ENCODE measurements around the gene CFAP251.
"Not testable (repeated sequence)": the region's sequence is repeated elsewhere in the genome, so short reads cannot be mapped to it uniquely, and the experiment has no call there.

Gene CFAP251

DNA sequence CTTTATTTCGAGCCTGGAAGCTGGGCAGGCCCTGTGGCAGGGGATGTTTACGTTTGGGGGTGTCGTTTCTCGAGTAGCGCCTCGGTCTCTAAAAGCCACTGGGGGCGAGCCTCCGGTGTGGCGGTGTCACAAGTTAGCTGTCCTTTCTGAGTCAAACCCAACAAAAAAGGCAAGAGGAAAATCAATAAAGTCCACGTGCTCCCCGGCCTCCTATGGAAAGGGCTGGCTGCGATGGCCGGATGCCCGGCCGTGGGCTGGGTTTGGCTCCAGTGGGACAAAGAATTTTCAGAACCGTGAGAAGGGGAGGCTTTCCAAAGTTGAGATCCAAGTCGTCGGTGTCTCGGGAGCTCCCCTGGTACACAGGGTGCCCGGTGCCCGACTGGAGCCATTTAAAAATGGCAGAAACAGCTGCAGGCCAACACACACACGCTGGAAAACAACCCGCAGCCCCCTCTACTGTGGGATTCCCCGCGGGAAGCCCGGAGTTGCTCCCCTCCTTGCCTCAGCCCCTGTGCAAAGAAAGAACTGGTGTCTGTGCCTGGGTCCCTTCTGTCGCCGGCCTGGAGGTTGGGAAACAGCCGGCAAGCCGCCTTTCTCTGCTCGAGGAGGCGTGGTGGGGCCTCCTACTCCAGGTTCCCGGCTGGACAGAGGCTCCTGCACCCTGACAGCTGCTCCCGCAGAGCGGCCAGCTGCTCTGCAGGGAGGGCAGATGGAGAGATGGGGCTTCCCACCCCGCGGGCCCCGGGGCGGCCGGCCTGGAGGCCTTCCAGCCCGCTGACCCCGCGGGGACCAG is 105.1 kb downstream of the CFAP251 start:
- in situ Hi-C loops (cut with MboI; ENCODE audit: low sequenced_read_pairs) = no loop called here

DNA sequence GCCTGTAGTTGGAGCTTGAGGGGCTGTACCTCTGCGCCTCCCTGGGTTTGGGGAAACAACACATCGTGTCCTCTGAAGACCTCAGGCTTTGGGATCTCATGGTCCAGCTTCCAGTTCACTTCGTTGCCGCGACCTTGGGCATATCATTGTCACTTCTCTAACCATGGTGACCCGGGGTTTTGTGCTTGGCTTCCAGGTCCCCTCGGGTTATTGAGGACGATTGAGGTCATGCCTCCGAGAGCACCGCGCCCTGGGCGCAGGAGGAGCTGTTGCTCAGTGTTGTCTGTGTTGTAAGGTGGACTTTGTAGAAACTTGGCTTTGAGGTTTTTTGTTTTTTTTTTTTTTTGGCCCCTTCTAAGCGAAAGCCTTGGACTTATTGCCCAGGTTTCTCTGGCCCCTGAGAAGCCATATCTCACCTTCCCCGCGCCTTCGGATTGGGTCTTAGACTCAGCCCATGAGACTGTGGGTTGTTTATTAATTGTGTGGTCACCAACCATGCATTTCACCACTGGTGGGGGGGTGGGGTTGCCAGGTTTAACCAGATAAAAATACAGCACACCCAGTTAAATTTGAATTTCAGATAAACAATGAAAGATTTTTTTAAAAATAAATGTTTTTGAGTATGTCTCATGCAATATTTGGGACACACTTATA is 105.9 kb downstream of the CFAP251 start:
- in situ Hi-C loops (cut with MboI; ENCODE audit: low sequenced_read_pairs) = no loop called here

DNA sequence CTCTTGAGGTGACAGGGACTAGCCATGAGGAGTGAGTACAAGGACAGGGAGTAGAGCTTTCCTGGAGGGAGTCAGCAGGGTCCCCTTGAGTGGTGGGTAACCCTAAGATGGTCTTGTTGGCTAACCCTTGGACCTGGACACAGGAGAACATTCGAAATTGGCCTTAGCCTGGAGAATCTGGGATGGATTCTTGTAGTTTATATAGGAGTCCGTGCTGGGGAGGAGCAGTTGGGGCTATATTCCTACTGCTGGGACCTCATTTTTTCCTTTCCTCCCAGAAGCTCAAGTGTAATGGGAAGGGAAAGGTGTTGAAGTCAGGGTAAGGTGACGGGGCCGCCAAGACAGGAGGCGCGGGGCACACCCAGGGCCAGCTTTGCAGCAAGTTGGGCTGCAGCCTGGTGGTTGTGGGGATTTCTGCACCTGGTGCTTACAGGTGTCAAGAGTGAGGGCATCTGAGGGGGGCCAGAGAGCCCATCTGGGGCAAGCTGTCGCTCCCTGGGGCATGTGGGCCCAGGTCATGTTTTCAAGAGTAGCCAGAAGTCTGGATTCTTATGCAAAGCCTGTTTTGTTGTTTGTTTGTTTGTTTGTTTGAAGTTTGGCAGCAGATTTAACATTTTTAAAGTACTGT is 108.4 kb downstream of the CFAP251 start:
- in situ Hi-C loops (cut with MboI; ENCODE audit: low sequenced_read_pairs) = no loop called here

DNA sequence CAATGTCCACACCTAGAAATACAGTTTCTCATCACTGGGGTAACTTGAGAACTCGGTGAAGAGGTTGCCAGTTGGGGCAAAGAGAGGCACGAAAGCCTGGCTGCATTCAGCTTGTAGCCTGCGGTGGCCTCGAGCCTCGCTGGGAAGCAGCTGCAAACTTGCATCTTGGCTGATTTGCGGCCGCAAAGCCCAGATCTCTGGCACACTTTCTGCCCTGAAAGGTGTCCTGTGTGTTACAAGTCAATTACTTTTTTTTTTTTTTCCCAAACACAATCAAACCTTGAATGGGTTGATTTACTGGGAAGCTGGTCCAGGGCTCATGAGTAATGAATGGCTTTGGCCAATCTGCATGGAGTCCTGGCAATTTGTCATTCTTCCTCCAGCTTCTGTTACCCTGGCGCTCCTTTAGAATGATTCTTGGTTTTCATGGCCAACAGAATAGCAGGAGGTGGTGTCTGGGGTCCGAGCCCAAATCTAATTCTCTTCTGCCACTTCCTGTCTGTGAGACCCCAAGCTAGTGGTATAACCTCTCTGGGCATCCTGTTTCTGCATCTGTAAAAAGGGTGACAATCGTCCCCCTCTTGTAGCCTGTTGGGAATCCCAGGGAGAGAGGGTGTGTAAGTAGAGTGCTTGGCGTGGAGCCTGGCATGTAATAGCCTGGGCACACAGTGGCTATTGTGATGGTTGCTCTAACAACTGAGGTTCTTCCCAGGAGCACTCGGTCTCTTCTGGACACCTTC is 109.9 kb downstream of the CFAP251 start:
- in situ Hi-C loops (cut with MboI; ENCODE audit: low sequenced_read_pairs) = no loop called here

DNA sequence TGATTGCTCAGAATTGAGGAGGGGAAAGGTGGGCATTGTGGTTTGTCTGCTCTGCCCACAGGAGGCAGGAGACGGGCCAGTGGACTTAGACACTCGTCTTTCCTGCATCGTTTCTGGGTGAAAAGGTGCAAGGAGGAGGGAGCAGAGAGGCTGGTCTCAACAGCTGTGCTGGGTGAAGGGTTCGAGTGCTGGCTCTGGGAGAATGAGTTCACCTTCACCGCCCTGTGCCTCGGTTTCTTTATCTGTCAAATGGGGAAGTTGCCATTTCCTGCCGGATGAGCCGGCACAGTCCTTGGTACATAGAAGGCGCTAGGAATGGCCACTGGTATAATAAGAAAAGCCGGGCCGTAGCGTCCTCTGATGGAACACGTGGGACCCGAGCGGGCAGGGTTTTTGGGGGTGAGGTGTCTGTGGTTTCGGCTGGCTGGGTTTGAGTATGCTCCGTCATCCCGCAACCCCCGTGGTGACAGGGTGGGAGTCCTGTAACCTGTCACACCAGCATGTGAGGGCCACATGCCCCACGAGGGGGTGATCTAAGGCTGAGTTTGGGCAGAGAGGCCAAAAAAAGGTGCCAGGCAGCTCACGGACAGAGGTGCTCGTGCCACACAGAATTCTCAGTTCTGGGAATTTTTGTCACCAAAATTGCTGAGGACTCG is 110.6 kb downstream of the CFAP251 start:
- in situ Hi-C loops (cut with MboI; ENCODE audit: low sequenced_read_pairs) = no loop called here

DNA sequence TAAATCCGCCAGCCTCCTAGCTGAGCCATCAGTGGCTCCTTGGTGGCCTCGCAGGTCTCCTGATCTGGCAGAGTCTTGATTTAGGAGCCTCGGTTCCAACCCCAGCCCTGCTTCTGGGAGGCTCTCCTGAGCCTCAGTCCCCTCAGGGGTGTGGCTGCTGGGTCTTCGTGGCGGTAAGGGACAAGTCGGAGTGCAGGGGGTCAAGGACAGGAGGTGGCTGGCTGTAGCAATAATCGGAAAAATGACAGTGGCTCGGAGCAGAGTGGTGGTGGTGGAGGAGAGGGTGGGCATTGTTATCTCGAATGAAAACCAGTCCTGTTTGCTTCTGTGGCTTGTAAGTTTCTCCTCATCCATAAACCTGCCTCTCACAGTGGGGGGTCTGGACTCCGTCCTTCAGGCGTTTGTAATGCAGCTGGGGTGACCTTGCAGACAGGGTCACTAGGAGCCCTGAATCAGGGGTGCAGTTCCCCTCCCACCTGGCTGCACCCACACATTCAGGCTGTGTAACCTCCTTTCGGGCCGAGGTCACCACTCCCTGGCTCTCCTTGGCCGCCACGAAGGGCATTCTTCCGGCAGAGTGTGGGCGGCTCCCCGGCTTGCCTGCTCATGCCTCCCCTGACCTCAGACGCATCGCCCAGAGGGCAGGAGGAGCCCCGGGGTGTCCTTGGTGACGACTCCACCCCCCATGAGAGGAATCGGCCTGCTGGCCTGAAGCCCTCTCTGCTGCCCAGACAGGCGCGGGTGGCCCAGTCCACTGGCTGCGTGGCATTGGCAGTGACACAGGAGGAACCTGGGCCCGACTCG is 111.4 kb downstream of the CFAP251 start:
- in situ Hi-C loops (cut with MboI; ENCODE audit: low sequenced_read_pairs) = no loop called here

DNA sequence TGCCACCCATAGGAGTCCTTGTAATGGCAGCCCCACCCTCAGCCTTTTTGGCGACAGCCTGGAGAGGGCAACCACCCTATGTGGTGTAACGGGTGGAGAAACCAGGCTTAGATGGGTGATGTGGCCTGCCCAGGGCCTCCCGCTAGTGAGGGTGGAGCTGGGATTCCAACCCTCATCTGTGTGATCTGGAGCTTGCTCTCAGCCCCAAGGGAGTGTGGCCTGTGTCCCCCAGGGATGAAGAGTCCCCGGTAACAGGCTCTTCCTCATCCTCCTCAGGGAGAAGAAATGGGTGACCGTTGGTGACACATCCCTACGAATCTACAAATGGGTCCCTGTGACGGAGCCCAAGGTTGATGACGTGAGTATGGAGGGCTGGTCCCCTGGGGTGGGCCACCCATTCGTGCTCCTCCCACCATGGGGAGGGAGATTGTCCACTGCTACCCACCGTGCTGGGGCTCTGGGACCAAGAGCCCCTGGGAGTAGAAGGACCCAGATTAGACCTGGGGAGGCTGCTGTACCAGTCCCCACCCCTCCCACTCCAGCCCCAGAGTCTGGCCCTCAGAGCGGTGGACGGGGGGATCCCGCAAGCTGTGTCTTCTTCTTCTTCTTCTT is 112.1 kb downstream of the CFAP251 start:
- in situ Hi-C loops (cut with MboI; ENCODE audit: low sequenced_read_pairs) = no loop called here

DNA sequence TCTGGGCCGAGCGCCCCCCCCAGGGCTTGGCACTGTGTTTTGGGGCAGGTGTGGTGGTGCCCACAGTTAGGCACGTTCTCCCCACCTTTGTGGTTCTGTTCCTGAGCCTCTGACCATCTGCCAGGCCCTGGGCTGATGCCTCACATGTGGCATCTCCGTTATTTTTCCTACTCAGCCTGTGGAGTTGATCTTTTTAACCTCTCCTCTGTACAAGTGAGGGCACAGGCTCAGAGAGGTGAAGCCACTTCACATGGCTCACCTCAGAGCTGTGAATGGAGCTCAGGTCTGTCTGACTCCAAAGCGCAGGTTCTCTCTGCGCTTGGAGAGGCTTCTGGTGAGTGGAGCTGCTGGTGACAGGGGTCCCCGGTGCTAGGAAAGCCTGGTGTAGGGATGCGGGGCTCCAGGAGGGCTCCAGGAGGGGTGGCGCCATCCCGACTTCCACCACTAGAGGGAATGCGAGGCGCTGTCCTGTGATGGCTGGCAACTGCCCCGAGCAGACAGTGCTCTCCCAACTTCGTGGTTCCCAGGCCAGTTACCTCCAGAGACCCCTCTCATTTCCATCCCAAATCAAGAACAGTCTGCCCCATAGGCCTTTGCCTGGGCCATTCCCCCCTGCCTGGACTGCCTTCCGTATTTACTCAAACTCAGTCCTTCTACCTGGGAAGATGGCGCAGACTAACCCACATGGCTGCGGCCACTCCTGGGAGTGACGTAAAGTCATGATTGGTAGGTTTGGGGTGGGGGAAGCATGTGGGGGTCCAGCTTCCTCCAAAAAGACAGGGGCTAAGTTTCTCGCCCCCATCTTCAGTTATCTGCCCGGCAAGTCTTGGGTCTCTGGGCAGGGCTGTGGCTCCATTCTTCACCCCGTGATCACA is 113.2 kb downstream of the CFAP251 start:
- in situ Hi-C loops (cut with MboI; ENCODE audit: low sequenced_read_pairs) = no loop called here

DNA sequence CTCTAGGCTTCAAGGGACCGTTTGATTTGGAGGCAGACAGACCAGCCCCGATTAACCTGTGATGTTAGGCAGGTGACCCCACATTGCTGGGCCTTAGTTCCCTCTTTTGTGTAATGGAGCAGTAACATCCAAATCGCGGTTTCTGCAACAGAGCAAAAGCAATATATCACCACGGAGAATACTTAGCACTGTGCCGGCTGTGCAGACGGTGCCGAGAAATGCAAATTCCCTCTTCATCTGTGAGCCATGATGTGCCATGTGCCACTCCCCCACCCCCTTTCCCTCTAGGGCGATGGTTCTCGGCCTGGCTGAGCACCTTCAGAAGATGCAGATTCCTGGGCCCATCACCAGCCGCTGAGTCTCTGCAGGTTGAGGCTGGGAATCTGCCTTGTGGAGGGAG is 114.2 kb downstream of the CFAP251 start:
- in situ Hi-C loops (cut with MboI; ENCODE audit: low sequenced_read_pairs) = no loop called here

DNA sequence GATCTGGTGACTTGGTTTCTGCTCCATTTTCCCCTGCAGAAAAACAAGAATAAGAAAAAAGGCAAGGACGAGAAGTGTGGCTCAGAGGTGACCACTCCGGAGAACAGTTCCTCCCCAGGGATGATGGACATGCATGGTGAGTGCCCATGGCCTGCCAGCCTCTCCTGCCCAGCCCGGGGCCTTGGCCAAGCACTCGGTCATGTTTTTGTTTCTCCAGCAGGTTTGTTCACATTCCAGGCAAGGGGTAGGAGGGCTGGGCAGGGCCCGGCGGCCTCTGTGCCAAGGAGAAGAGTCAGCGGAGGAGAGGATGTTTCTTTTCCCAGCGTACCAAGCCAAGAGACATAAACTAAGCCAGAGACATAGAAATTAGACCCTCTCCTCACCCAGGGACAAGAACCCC is 116.9 kb downstream of the CFAP251 start:
- in situ Hi-C loops (cut with MboI; ENCODE audit: low sequenced_read_pairs) = no loop called here

DNA sequence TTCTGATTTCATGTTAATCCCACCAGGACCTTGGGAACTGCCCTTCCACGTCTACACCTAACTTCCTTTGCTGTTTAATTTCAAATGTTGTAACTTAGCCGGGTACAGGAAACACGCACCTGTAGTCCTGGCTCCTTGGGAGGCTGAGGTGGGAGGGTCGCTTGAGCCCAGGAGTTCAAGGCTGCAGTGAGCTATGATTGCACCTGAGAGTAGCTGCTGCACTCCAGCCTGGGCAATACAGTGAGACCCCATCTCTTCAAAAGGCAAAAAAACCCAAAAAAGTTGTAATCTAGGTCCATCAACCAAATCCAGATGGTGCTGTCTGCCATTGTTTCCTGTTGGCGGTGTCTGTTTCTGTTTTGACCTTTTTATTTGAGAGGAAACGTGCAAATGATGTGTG is 117.8 kb downstream of the CFAP251 start:
- in situ Hi-C loops (cut with MboI; ENCODE audit: low sequenced_read_pairs) = no loop called here

DNA sequence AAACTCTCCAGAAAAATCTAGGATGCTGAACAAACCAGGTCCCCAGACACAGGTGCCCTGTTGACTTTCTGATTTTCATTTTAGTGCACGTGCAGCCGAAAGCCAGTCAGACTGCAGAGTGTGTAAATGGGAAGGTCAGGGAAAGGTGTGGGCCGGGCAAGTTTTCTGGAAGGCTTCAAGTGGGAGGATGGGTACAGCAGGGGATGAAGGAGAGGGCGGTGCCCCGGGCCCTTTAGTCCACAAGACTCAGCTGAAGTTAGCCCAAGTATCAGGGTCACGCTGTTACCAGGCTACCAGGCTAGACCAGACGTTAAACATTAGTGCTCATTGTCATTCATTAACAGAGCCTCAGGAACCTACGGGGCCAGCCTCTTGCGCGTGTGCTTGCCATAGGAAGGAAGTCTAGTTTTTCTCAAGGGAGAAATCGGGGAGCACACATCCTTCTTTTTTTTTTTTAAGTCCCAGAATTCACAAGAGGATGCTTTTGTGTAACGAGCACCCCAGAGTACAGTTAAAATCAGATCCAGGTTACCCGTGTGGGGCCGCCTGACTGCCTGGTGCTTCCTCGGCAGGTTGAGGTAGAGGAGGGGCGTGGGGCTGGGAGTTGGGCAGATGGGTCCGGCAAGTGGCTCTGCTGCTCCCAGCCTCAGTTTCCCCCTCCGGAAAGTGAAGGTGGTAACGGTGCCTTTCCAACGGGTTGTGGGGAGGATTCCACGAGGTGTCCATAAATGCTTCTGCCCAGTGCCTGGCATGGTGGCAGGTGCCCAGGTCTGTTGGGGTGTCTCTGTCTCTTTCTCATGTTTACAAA is 122.4 kb downstream of the CFAP251 start:
- in situ Hi-C loops (cut with MboI; ENCODE audit: low sequenced_read_pairs) = no loop called here

DNA sequence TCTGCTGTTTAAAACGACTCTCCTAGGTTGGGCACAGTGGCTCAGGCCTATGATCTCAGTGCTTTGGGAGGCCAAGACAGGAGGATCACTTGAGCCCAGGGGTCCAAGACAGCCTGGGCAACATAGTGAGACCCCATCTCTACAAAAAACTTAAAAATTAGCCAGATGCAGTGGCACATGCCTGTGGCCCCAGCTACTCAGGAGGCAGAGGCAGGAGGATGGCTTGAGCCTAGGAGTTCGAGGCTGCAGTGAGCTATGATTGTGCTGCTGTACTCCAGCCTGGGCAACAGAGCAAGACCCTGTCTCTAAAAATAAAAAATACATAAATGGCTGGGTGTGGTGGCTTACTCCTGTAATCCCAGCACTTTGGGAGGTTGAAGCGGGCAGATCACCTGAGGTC is 123.1 kb downstream of the CFAP251 start:
- in situ Hi-C loops (cut with MboI; ENCODE audit: low sequenced_read_pairs) = not testable (repeated sequence)

DNA sequence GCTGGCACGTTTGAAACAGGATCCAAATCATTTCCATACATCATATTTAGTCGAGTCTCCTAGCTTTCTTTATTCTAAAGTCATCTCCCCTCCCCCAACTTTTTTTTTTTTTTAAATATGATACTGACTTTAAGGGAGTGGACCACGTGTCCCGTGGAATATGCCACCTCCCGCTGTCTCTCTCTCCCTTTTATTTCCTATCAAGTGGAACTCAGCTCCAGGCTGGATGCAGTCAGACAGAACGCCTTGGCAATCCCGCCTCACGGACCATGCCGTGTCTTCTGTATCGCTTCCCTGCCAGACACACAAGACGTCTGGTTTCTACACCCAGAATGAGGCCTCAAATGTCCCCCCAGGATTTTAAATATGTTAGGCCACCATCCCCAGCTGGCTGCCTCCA is 124.5 kb downstream of the CFAP251 start:
- in situ Hi-C loops (cut with MboI; ENCODE audit: low sequenced_read_pairs) = no loop called here

DNA sequence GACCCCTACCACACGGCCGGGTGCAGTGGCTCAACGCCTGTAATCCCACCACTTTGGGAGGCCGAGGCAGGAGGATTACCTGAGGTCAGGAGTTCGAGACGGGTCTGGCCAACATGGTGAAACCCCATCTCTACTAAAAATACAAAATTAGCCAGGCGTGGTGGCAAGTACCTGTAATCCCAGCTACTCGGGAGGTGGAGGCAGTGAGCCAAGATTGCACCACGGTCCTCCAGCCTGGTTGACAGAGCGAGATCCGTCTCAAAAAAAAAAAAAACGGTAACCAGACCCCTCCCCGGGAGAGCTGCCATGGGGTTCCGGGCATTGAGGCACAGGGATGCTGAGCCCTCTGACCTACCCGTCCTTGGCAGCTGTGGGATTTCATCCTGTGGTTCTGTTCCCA is 125.1 kb downstream of the CFAP251 start:
- in situ Hi-C loops (cut with MboI; ENCODE audit: low sequenced_read_pairs) = no loop called here

DNA sequence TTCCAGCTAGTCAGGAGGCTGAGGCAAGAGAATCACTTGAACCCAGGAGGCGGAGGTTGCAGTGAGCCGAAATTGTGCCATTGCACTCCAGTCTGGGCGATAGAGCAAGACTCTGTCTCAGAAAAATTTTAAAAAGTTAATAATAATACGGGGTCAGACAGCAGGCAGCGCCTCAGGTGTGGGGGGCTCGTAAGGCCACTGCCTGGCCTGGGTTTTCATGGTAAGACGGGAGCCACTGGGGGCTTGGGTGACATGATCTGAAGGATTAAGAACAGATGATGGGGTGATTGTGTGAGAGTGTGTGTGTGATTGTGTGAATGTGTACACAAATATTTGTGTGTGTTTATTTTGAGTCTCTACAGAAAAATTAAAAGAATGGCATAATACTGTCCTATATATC is 126.9 kb downstream of the CFAP251 start:
- in situ Hi-C loops (cut with MboI; ENCODE audit: low sequenced_read_pairs) = no loop called here

DNA sequence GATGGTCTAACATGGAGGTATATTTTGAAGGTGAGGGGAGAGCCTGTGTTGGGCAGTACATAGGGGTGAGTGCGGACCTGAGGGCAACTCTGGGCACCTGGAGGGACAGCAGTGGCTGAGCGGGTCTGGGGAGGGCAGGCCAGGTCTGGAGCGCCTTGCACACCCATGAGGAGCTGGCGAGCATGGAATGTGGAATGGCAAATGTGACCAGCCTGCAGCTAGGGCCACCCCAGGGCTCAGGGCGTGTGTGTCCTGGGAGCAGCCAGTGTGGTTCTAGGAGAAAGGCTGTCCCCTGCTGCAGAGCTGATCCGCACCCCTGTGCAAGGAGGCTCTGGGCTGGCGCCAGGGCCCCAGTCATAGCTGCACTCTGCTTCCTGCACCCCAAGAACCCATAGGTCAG is 127.8 kb downstream of the CFAP251 start:
- in situ Hi-C loops (cut with MboI; ENCODE audit: low sequenced_read_pairs) = no loop called here

DNA sequence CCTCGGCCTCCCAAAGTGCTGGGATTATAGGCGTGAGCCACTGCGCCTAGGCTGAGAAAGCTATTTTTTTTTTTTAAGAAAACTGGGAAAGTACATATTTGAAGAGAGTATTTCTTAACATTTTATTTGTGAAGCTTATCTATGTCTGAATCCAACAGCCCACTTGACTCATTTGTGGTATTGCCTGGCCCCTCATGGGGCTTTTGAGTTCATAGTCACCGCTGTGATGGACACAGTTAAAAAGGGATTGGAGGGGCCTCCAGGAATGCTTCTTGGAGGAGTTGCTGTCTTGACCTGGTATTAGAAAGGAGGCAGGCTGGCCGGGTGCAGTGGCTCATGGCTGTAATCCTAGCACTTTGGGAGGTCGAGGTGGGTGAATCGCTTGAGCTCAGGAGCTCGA is 129.8 kb downstream of the CFAP251 start:
- in situ Hi-C loops (cut with MboI; ENCODE audit: low sequenced_read_pairs) = no loop called here
